Urinary bladder (tissue), 4 donors: ENCODE results near the gene C9orf43. TPM values are rescaled to one million over a fixed set of nuclear protein-coding genes. Genes with fewer than 3 reads are reported as not detected.
"Not testable (repeated sequence)": the region's sequence is repeated elsewhere in the genome, so short reads cannot be mapped to it uniquely, and the experiment has no call there.

Source experiments
- DNase-seq: peaks from one replicate; pipeline ENCODE4 v3.0.0-alpha.2; 2015; ENCODE audit errors: extremely low spot score
- H3K27ac ChIP-seq: one replicate; pipeline ENCODE4 v1.5.1; 2013; ENCODE audit warnings: low read depth, mild to moderate bottlenecking, moderate library complexity
- H3K36me3 ChIP-seq: one replicate; pipeline ENCODE4 v1.6.1; 2013; ENCODE audit warnings: mild to moderate bottlenecking, moderate library complexity; ENCODE audit not compliant: insufficient read depth
- H3K4me1 ChIP-seq: one replicate; pipeline ENCODE4 v1.6.1; 2013; ENCODE audit warnings: mild to moderate bottlenecking, moderate library complexity; ENCODE audit not compliant: insufficient read depth
- H3K4me3 ChIP-seq: one replicate; pipeline ENCODE4 v1.5.1; 2013; ENCODE audit warnings: low read depth, low read length
- WGBS: extraction: QIAGEN DNeasy Blood & Tissue Kit; methylation state at CpG from one replicate; pipeline ENCODE4 v1.1.7; 2013; 5-methylcytosine and 5-hydroxymethylcytosine counted together
- polyA plus RNA-seq: library from polyadenylated mRNA; stranded (reverse); fragments of 200-250 nt; gene quantifications from one replicate; pipeline ENCODE4 v1.2.3, GENCODE V29; 2013
- total RNA-seq: library from RNA; depleted of rRNA; stranded (reverse); fragments of >200 nt; gene quantifications from one replicate; pipeline ENCODE4 v1.2.3, GENCODE V29; 2014
- donor health status: healthy with polysubstance abuse.
- donor health status: healthy.

Gene C9orf43
- total and polyA plus RNA-seq, 2 donors, result 0.14 to 0.74 TPM

DNA sequence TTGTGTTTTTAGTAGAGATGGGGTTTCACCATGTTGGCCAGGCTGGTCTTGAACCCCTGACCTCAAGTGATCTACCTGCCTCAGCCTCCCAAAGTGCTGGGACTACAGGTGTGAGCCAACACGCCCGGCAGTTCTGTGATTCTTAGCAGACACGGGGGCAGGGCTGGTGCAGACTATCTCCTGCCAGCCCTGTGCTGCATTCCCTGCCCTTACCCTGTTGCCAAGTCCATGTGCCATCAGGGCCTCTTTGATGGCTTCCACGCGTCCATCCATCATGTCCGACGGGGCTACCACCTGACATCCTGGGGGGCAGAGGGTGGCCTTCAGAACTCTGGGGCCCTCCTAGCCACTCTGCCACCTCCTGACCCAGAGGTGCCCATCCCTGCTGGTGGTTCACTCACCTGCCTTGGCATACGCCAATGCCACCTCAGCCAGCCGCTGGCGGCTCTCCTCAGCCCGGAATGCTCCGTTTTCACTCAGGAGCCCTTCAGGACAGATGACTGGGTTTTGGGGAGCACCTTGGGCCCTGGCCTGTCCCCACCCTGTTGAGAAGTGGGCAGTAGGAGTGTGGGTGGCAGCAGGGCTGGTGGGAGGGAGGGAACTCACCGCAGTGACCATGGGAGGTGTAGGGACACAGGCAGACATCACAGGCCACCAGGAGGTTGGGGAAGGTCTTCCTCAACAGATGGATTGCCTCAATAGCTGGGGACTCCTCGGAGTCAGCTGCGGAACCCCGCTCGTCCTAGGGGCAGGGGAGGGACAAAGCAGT lies 20.2 kb upstream of the C9orf43 start:
- WGBS, result 94% methylated on average over 17 of the region's 17 CpGs
- no peak overlapping the region for H3K4me3 ChIP-seq
- no peaks in the 10 kb centered on the region for H3K4me1 ChIP-seq
- no peak overlapping the region for H3K27ac ChIP-seq
- peaks cover 4% of the 10 kb centered on the region for H3K36me3 ChIP-seq
- DNase-seq, result no peak

DNA sequence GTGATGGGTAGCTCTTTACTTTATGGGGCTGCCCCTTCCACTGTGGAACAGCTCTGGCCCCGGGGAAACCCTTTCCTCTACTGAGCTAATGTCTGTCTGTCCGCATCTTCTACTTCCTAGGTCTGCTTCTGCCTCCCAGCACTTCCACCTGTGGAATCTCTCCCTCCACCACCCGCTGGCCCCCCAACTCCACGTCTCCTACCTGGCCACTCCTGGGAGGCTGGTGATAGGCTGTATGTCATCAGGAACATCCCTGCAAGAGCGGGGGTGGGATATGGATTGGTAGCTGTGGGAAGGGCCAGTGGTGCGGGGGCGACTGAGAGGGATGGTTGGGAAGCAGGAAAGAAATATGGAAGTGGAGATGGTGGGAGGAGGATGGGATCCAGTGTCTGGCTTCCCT lies 18.6 kb upstream of the C9orf43 start:
- no peak overlapping the region for H3K4me3 ChIP-seq
- WGBS, result 94% methylated on average over 7 of the region's 7 CpGs
- DNase-seq, result no peak
- H3K27ac ChIP-seq, result no peak overlapping the region
- peaks cover 4% of the 10 kb centered on the region for H3K36me3 ChIP-seq
- H3K4me1 ChIP-seq, result no peaks in the 10 kb centered on the region

DNA sequence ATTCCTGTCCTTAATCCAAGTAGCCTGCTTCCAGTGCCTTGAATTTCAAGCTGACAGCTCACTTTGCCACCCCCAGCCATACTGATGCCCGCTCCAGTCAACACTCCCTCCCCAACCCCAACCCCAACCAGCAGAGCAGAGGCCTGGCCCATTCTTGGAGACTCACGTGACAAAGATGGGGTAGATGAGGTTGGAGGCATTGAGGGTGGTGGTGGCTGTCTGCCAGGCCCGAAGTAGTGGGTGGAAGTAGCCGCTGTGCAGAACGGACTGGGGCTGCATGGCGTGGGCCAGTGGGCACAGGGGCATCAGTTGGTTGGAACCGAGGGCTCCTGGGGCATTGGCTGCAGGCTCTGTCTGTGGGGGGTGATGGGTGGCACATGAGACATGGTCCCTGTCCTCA lies 17.3 kb upstream of the C9orf43 start:
- peaks cover 4% of the 10 kb centered on the region for H3K36me3 ChIP-seq
- H3K4me1 ChIP-seq, result no peaks in the 10 kb centered on the region
- H3K4me3 ChIP-seq, result no peak overlapping the region
- DNase-seq, result no peak
- no peak overlapping the region for H3K27ac ChIP-seq
- 91% methylated on average over 7 of the region's 7 CpGs for WGBS

DNA sequence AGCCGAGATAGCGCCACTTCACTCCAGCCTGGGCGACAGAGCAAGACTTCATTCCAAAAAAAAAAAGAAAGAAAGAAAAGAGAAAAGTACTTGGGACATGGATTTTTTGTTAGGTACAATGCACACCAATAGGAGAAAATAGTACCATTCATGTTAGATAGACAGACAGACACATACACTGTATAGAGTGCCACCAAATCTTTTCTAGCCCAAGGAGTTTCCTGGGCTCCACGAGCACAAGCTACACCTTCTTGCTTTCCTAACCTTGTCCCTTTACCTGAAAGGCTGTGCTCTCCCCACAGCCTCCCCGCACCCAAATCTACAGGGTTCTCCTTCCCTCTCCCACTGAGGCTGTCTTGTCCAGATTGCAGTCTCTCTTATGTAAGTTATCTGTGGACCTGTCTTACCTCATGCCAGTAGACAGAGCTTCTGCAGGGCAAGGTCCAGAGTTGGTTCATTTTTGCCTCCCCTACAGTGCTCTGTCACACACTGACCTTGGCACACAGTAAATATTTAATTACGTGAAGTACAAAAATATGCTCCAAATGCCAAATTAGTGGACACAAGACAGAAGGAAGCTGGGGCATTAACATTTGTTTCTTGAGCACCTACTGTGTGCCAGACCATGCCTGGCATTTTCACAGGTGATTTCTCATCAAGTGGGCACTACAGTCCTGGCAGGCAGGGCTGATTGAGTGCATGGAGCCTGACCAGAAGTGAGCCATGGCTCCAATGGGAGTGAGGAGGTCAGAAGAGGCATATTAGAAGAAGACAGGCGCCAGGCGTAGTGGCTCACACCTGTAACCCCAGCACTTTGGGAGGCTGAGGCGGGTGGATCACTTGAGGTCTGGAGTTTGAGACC lies 15.3 kb upstream of the C9orf43 start:
- 96% methylated on average over 9 of the region's 9 CpGs for WGBS
- H3K36me3 ChIP-seq, result peaks cover 4% of the 10 kb centered on the region
- no peak overlapping the region for H3K27ac ChIP-seq
- no peak for DNase-seq
- no peak overlapping the region for H3K4me3 ChIP-seq
- no peaks in the 10 kb centered on the region for H3K4me1 ChIP-seq

DNA sequence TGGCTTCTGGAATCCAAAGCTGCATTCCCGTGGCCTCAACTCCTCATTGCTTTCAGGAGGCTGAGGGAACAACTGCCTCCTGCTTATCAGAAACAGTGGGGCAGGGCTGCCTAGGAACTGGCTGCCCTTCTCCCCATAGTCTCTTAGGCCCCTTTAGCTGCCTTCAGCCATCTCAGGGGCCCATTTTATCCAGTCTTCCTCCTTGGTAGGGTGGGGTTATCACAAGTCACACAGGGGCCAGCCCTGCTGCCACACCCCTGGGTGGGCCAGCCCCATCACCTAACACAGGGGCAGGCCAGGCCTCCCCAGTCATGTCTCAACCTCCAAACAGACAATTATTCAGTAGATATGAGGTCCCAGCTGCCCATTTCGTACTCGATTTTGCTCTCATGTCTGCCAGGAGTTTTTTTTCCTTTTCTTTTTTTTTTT lies 13.3 kb upstream of the C9orf43 start:
- Histone ChIP-seq H3K27ac (no peak overlapping the region), H3K4me1 (no peaks in the 10 kb centered on the region), H3K4me3 (no peak overlapping the region), H3K36me3 (no peaks in the 10 kb centered on the region)
- whole genome bisulfite sequencing, result 78% methylated on average over 3 of the region's 3 CpGs
- no peak for DNase-seq

DNA sequence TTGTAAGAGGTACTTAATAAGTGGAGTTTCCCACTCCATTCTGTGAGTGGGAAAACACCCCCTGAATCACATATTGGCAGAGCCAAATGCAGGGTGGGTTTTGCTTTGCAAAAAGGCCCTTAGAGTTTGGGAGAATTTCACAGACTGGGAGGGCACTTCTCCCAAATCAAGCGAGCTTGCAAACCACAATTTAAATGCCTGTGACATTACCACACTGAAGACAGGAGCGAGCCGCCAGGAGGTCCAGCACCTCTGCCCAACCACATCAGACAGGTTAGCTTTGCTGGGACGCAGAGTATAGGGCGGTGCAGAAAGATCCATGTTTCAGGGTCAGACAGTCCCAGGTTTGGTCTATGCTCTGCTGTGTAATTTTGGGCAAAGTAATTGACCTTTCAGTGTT lies 11.8 kb upstream of the C9orf43 start:
- no peaks in the 10 kb centered on the region for H3K36me3 ChIP-seq
- no peaks in the 10 kb centered on the region for H3K4me1 ChIP-seq
- WGBS, result 89% methylated on average over 5 of the region's 5 CpGs
- DNase-seq, result no peak
- H3K4me3 ChIP-seq, result no peak overlapping the region
- no peak overlapping the region for H3K27ac ChIP-seq

DNA sequence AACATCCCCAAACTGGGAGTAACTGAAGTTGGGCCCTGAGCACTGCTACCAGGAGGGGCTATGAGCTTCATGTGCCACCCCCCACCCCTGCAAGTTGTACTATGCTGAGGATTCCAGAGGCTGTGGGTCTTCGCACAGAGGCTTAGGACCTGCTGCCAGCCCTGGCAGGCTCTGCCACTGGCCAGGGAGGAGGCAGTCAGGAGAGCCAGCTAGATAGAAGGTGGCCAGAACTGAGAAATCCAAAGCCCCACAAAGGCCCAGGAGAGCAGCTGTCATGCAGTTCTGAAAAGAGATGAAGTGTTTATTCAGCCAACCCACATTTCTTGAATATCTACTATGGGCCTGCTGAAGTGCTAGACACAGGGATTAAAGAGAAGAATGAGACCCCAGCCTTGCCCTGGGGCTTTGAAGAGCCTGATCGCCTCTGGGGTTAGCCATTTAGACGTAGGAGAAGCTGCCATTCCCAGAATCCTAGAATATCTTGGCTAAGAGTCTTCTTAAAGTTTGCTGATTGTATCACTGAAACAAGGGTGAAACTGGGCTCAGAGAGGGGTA lies 10.8 kb upstream of the C9orf43 start:
- Histone ChIP-seq H3K36me3 (no peaks in the 10 kb centered on the region), H3K27ac (no peak overlapping the region), H3K4me1 (no peaks in the 10 kb centered on the region), H3K4me3 (no peak overlapping the region)
- 86% methylated on average over 3 of the region's 3 CpGs for WGBS
- DNase-seq, result no peak

DNA sequence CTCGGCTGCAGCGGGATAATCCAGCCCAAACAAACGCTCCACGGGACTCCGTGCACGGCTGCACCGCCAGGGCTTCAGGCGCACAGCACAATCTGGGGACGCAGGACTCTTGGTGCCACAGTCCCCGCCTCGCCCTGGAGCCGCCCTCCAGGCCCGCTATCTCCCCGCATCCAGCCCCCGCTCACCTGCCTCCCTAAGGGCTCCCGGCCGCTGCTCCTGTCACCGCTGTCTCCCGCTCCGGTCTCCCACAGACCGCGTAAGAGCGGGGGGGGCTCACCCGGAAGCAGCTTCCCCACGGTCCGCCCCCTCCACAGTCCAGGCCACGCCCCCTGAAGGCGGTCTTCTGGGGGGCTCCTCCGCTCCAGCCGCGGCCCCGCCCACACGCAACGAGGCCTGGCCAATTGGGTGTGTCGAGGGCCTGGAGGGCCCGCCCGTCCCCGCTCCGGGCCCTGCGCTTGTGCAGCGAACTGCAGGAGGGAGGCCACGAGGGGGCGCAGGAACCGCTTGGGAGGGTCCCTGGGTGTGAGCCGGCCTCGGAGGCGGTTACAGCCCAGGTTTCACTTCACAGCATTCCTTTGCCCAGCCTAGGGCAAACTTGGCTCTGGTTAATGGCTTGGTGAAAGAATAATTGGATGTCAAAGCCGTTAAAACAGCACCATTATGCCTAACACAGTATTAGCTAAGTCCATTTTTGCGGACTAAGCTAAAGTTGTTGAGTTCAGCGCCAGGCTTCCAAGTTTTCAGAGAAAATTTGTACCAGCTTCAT lies 9.3 kb upstream of the C9orf43 start, which contains the start of gene ALAD:
Gene ALAD (minus strand): TSS at position 258 of the 766 bp plus-strand sequence. CDS start 7,725 bp downstream, outside the sequence.
- Histone ChIP-seq H3K36me3 (no peaks in the 10 kb centered on the region), H3K4me1 (no peaks in the 10 kb centered on the region), H3K27ac (peak within 1 kb of the TSS; percentile 14), H3K4me3 (peak within 1 kb of the TSS; percentile 63)
- 3% methylated on average over 50 of the region's 50 CpGs for WGBS
- peak; percentile 93 for DNase-seq

DNA sequence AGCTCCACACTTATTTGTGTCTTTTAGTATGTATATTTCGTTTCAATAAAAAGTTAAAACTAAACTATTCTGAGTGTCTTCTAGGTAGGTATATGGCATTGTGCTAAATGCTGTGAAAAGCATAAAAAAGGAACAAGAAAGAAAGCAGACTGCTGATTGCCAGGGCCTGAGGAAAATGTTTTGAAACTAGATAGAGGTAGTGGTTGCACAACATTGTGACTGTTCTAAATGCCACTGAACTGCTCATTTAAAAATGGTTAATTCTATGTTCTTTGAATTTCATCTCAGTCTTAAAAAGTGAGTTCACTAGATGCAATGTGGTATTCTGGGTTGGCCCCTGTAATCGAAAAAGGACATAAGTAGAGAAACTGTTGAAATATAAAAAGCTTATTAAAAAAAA lies 6.9 kb upstream of the C9orf43 start:
- WGBS, result 79% methylated on average over 2 of the region's 2 CpGs
- Histone ChIP-seq H3K27ac (no peak overlapping the region), H3K4me1 (no peaks in the 10 kb centered on the region), H3K4me3 (no peak overlapping the region), H3K36me3 (no peaks in the 10 kb centered on the region)
- no peak for DNase-seq

DNA sequence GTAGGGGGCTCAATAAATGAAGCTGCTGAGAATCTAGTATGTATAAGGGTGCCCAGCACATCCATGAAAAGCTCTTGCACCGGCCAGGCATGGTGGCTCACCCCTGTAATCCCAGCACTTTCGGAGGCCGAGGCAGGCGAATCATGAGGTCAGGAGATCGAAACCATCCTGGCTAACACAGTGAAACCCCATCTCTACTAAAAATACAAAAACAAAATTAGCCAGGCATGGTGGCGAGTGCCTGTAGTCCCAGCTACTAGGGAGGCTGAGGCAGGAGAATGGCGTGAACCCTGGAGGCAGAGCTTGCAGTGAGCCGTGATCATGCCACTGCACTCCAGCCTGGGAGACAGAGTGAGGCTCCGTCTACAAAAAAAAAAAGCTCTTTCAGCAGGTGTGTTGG lies 4.2 kb upstream of the C9orf43 start:
- H3K36me3 ChIP-seq, DNase-seq, H3K4me3 ChIP-seq, H3K4me1 ChIP-seq, H3K27ac ChIP-seq: not testable (repeated sequence)
- WGBS, result 85% methylated on average over 9 of the region's 9 CpGs

DNA sequence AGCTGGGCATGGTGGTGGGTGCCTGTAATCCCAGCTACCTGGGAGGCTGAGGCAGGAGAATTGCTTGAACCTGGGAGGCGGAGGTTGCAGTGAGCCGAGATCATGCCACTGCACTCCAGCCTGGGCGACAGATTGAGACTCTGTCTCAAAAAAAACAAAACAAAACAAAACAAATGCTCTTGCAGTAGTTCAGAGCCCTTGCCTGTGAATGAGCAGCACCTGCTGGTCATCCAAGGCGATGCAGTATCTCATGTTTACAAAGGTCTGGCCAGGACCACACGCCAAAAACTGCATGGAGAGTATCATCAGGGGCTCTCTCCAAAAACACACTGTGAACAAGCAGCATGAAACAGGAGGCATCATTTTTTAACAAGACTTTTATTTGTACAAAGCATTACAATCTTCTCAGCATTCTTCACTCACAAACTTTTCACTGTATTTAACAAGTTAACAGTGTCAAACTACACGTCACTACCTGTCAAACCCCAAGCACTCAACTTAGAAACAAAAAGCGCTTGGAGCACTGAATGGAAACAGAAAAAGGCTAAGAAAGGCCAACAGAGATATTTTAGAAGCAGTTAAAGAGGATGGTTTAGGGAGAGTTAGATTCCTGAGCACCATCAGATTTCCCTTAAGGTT lies 3.6 kb upstream of the C9orf43 start:
- not testable (repeated sequence) for H3K27ac ChIP-seq, H3K36me3 ChIP-seq, H3K4me3 ChIP-seq, H3K4me1 ChIP-seq
- DNase-seq, result peak; percentile 25
- 27% methylated on average over 7 of the region's 7 CpGs for WGBS

DNA sequence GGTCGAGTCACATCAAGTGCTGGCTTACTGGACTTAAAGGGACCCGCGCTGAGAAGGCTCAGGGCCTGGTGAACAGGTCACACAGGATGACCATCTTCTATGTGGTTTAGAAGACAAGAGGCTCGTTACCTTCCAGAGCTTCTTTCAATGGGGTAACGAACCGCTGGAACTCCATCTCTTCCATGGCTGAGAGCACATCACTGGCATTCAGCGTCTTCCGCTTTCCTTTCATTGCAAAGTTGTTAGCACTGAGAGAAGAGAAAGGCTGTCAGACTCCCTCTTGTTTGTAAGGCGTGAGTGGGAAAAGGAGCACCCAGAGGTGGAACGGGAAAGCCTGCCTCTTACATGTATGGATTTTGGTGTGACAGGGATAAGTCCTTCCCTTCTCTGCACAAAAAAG lies 1.1 kb upstream of the C9orf43 start:
- 43% methylated on average over 10 of the region's 10 CpGs for WGBS
- Histone ChIP-seq H3K4me3 (peak overlapping the region; percentile 79), H3K4me1 (no peaks in the 10 kb centered on the region), H3K36me3 (no peaks in the 10 kb centered on the region), H3K27ac (no peak overlapping the region)
- DNase-seq, result no peak

DNA sequence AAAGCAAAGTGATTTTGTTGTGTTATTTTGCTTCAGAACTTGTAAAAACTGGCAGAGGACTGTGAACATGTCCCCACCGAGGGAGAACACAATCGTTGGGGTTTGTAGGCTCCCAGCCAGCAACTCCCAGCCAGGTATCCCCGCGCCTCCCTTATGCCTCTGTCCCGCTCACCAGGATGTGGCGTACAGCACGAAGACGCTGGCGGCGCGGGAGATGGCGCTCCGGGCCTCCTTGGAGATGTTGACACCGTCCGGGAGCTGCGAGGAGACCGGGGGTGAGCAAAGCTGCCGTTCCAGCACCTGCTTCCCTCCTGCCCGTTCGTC lies 702 bp upstream of the C9orf43 start:
- Histone ChIP-seq H3K36me3 (no peaks in the 10 kb centered on the region), H3K27ac (peak overlapping the region; percentile 95), H3K4me3 (peak overlapping the region; percentile 79), H3K4me1 (no peaks in the 10 kb centered on the region)
- under 1% methylated on average over 20 of the region's 20 CpGs for WGBS
- no peak for DNase-seq
